Measurements from ENCODE around the gene HOMER2.

HOMER2 gene

DNA sequence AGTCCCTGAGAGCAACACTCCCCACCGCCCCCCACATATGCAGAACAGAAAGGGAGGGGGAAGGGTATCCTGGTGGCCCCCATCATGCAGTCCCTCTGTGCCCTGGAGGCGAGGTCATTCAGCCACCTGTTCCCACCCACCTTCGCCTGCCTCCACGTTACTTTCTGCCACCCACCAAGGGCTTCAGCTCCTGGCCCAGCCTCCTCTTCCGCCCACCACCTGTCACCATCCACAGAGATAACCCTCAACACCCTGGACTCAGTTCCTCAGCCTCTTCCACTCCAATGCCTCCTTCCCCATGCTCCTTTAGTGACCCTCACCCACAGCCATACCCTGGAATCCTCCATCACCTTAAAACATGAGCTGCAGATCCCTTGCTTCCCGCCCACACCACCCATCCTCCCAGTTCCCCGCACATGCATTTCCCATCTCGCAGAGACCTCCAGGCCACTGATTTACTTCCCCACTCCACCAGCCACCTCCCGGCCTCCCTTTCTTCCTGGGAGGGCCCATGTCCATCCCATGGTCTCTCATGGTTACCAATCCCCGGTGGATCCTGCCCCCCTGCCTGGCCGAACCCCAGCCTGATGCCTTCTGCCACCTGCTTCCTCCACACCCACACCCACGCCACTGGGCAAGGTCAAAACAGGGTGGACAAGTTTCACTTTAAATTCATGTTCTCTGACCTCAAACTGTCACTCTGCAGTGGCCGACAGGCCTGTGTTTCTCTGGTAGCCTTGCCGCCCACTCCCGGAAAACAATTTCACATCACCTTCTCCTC is 18.2 kb downstream of the HOMER2 start:
- CTCF ChIA-PET = no interaction called here

DNA sequence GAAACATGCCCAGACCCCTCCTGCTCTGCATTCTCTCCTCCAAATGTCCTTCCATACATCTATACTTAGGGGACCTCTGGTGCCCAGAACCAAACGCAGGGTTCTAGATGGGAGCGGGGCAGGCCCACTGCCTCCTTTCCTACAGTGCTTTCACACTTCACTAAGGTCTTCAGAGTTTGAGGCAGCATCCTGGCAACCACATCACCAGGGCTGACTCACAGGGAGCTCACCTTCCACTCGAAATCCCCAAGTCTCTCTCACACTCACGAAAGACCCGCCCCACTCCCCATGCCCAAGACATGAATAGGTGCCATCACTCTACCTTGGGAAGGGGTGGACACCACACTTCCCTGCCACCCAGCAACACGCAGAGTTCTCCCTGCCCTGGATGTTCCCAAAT is 18.9 kb downstream of the HOMER2 start:
- no peak overlapping the region for H3K27ac ChIP-seq (ENCODE audit: extremely low read depth, low read depth, low read length)
- H3K9me3 ChIP-seq (ENCODE audit: control insufficient read depth, insufficient read depth, low read depth, low read length) = no peaks in the 10 kb centered on the region
- H3K4me3 ChIP-seq (ENCODE audit: low read depth, low read length) = no peak overlapping the region
- no peaks in the 10 kb centered on the region for H3K4me1 ChIP-seq (ENCODE audit: control insufficient read depth, insufficient read depth, low read length)
- H3K36me3 ChIP-seq (ENCODE audit: control insufficient read depth in 2 of 2, insufficient read depth in 1 of 2, low read length in 2 of 2) = no peaks in the 10 kb centered on the region
- CTCF ChIA-PET = no interaction called here
- TF ChIP-seq, protein P1, sequence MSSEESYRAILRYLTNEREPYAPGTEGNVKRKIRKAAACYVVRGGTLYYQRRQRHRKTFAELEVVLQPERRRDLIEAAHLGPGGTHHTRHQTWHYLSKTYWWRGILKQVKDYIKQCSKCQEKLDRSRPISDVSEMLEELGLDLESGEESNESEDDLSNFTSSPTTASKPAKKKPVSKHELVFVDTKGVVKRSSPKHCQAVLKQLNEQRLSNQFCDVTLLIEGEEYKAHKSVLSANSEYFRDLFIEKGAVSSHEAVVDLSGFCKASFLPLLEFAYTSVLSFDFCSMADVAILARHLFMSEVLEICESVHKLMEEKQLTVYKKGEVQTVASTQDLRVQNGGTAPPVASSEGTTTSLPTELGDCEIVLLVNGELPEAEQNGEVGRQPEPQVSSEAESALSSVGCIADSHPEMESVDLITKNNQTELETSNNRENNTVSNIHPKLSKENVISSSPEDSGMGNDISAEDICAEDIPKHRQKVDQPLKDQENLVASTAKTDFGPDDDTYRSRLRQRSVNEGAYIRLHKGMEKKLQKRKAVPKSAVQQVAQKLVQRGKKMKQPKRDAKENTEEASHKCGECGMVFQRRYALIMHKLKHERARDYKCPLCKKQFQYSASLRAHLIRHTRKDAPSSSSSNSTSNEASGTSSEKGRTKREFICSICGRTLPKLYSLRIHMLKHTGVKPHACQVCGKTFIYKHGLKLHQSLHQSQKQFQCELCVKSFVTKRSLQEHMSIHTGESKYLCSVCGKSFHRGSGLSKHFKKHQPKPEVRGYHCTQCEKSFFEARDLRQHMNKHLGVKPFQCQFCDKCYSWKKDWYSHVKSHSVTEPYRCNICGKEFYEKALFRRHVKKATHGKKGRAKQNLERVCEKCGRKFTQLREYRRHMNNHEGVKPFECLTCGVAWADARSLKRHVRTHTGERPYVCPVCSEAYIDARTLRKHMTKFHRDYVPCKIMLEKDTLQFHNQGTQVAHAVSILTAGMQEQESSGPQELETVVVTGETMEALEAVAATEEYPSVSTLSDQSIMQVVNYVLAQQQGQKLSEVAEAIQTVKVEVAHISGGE (tag by site-specific recombination; conservative IDR thresholded peaks at IDR 0.05; ENCODE audit: low read depth) = no peak
- TF ChIP-seq ZNF16 (tag by site-specific recombination; IDR thresholded peaks at IDR 0.05; ENCODE audit: low read depth) (no peak), ZNF510 (tag by site-specific recombination; IDR thresholded peaks at IDR 0.05; ENCODE audit: insufficient replicate concordance) (no peak), ZFHX2 (tag by site-specific recombination; conservative IDR thresholded peaks at IDR 0.05) (no peak), ZNF140 (tag by site-specific recombination; IDR thresholded peaks at IDR 0.05) (no peak), SP7 (tag by site-specific recombination; IDR thresholded peaks at IDR 0.05) (no peak), ZNF747 (tag by site-specific recombination; IDR thresholded peaks at IDR 0.05) (no peak), ZNF776 (tag by site-specific recombination; IDR thresholded peaks at IDR 0.05; ENCODE audit: borderline replicate concordance) (no peak), ZFP37 (tag by site-specific recombination; IDR thresholded peaks at IDR 0.05) (no peak), SALL2 (tag by site-specific recombination; IDR thresholded peaks at IDR 0.05; ENCODE audit: borderline replicate concordance) (no peak), ZNF214 (tag by site-specific recombination; IDR thresholded peaks at IDR 0.05; ENCODE audit: borderline replicate concordance) (no peak), ZNF664 (tag by site-specific recombination; IDR thresholded peaks at IDR 0.05) (no peak), ZNF621 (tag by site-specific recombination; IDR thresholded peaks at IDR 0.05) (no peak), ZNF571 (tag by site-specific recombination; IDR thresholded peaks at IDR 0.05) (no peak), ZNF623 (tag by site-specific recombination; IDR thresholded peaks at IDR 0.05) (no peak)
- TF ChIP-seq, protein P2, sequence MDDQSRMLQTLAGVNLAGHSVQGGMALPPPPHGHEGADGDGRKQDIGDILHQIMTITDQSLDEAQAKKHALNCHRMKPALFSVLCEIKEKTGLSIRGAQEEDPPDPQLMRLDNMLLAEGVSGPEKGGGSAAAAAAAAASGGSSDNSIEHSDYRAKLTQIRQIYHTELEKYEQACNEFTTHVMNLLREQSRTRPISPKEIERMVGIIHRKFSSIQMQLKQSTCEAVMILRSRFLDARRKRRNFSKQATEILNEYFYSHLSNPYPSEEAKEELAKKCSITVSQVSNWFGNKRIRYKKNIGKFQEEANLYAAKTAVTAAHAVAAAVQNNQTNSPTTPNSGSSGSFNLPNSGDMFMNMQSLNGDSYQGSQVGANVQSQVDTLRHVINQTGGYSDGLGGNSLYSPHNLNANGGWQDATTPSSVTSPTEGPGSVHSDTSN (CRISPR knock-in tag; IDR thresholded peaks at IDR 0.05) = no peak
- TF ChIP-seq, protein P3, sequence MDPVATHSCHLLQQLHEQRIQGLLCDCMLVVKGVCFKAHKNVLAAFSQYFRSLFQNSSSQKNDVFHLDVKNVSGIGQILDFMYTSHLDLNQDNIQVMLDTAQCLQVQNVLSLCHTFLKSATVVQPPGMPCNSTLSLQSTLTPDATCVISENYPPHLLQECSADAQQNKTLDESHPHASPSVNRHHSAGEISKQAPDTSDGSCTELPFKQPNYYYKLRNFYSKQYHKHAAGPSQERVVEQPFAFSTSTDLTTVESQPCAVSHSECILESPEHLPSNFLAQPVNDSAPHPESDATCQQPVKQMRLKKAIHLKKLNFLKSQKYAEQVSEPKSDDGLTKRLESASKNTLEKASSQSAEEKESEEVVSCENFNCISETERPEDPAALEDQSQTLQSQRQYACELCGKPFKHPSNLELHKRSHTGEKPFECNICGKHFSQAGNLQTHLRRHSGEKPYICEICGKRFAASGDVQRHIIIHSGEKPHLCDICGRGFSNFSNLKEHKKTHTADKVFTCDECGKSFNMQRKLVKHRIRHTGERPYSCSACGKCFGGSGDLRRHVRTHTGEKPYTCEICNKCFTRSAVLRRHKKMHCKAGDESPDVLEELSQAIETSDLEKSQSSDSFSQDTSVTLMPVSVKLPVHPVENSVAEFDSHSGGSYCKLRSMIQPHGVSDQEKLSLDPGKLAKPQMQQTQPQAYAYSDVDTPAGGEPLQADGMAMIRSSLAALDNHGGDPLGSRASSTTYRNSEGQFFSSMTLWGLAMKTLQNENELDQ (tag by site-specific recombination; IDR thresholded peaks at IDR 0.05; ENCODE audit: low read depth) = no peak
- POLR2A ChIA-PET = no interaction called here

More for the DNA sequence above, 18.2 kb downstream of the HOMER2 start:
- H3K4me3 ChIP-seq (ENCODE audit: low read depth, low read length) = no peak overlapping the region
- no peak for TF ChIP-seq KLF9 (tag by site-specific recombination; IDR thresholded peaks at IDR 0.05; ENCODE audit: low read depth)
- TF ChIP-seq GLIS1 (tag by site-specific recombination; IDR thresholded peaks at IDR 0.05) = peak; percentile 28; the same call in 1 of the 2 replicates
- TF ChIP-seq ZNF677 (tag by site-specific recombination; IDR thresholded peaks at IDR 0.05) = no peak
- 0 out of 2 replicates have a peak, but pooled peaks have one; percentile 17 for TF ChIP-seq PRDM1 (tag by site-specific recombination; IDR thresholded peaks at IDR 0.05)
- TF ChIP-seq, protein P4, sequence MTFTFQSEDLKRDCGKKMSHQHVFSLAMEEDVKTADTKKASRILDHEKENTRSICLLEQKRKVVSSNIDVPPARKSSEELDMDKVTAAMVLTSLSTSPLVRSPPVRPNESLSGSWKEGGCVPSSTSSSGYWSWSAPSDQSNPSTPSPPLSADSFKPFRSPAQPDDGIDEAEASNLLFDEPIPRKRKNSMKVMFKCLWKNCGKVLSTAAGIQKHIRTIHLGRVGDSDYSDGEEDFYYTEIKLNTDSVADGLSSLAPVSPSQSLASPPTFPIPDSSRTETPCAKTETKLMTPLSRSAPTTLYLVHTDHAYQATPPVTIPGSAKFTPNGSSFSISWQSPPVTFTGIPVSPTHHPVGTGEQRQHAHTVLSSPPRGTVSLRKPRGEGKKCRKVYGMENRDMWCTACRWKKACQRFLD (tag by site-specific recombination; IDR thresholded peaks at IDR 0.05) = no peak
- TF ChIP-seq ZFHX2 (tag by site-specific recombination; conservative IDR thresholded peaks at IDR 0.05) = peak; percentile 100
- peak; percentile 99 for TF ChIP-seq EGR2 (tag by site-specific recombination; IDR thresholded peaks at IDR 0.05; ENCODE audit: low read depth)
- TF ChIP-seq, protein P5, sequence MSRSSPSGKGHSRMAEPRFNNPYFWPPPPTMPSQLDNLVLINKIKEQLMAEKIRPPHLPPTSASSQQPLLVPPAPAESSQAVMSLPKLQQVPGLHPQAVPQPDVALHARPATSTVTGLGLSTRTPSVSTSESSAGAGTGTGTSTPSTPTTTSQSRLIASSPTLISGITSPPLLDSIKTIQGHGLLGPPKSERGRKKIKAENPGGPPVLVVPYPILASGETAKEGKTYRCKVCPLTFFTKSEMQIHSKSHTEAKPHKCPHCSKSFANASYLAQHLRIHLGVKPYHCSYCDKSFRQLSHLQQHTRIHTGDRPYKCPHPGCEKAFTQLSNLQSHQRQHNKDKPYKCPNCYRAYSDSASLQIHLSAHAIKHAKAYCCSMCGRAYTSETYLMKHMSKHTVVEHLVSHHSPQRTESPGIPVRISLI (tag by site-specific recombination; IDR thresholded peaks at IDR 0.05) = no peak
- H3K9me3 ChIP-seq (ENCODE audit: control insufficient read depth, insufficient read depth, low read depth, low read length) = no peaks in the 10 kb centered on the region
- no peaks in the 10 kb centered on the region for H3K4me1 ChIP-seq (ENCODE audit: control insufficient read depth, insufficient read depth, low read length)
- POLR2A ChIA-PET = no interaction called here
- H3K27ac ChIP-seq (ENCODE audit: extremely low read depth, low read depth, low read length) = no peak overlapping the region
- H3K36me3 ChIP-seq (ENCODE audit: control insufficient read depth in 2 of 2, insufficient read depth in 1 of 2, low read length in 2 of 2) = no peaks in the 10 kb centered on the region

Data from HEK293 (cell line).